Measurements from ENCODE around the gene PSAP.

PSAP gene

DNA sequence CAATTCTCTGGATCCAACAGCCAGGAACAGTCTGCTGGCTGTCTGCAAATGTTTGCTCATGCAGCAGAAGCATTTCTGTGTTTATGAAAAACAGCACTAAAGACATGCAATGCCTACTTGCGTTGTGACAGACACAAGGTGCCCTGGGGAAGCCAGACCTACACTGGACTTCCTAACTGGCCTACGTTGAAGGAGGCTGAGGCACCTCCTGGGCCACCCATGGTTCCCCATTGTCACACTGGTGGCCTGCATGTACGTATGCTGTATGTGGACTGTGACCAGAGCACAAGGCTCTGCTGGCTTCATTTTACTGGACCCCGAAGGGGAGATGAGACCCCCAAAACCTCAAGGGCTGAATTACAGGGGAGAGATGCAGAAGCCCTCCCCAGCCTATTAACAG, 27.7 kb downstream of the PSAP start:
- DNase-seq = no peak

DNA sequence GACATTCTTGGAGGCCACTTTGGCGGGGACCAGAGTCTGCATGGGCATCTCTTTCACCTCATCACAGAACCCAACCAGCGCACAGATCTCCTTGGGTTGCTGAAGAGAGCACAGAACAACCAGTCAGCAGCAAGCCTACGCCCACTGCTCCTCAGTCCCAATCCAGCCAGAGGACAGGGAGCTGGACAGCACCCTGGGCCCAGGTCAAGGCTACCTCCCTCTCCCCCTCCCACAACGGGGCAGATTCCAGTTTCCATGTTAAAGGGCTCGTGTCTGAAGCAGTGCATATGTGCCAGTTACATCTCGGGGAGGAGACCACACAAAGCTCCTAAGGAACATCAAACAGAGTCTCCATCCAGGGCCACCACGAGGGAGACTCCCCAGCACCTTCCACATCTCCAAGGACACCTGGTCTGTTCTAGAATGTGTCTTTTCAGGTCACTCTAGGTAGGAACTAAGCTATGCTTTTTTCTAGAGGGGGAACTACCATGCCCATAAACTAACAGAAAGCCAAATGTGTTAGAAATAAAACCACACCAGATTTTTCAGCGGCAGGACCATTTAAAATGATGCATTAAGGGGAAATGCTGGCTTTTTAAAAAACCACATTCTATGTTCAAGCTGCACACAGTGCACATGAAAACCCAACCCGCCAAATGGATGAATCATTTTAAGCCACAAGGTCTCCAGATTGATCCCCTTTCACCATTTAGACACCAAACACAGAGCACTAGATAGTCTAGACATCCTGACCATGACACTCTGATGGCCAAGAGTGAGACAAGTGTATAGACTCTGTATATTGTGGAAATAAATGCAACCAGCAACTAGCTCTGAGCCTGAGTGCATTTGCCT, 28.9 kb downstream of the PSAP start:
- DNase-seq = no peak

DNA sequence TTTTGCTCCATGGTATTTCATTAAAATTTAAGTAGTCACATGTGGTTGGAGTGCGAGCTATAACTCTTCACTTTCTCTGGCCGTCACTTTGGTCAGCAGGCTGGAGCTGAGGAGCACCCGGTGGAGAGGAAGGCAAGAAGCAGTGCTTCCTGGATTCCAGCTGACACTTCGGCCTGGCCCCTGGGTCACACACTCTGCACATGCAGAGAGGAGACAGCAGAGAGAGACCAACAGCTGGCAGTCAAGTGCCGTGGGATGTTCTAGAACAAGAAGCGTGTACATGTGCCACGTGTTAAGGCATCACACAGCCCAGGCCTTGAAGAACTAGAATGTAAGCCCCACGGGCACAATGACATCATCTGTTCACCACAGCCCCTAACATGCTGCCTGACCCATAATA, 30.1 kb downstream of the PSAP start:
- no peak for DNase-seq

DNA sequence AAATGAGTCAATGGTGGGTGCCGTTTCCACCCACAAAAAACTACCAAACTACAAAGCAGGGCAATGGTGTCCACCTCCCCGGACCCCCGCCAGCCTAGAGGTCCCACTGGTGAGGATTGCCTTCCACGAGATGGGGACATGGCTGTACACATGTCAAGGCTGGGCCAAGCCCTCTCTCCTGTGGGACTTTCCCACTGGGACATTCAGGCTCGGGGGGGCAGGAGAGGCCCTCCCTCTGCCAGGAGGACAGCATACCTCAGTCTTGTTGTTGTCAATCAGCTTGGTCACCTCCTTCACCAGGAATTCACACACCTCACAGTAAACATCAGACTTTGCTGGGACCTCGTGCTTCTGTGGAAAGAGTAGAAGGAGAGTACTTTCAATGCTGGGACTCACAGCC, 31.1 kb downstream of the PSAP start:
- DNase-seq = no peak

GRCh38 chr10:71819441-71819861, 31.6 kb downstream of the PSAP start:
- DNase-seq = no peak

DNA sequence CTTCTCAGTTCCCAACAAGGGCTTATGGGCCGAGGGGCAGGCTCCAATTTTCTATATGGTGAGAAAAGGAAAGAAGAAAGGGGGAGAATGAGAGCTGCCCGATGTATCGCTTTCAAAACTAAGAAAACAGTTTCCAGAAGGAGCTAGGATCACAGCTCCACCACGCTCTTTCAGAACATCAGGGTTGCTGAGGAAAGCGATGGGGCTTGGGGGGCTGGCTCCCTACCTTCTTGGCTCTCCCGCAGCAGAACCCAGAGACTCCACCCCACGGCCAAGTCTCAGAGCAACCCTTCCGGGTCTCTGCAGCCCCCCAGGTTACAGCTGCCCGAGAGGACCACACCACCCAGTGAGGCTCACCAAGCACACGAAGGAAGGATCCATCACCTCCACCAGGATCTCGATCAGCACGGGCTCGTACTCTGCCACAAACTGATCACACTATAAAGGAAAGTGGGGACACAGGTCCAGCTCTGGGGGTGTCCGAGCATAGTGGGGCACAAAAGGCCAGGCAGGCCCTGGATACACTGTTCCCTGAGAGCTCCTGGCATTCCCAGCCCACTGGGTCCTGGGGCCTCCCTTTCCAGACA, 32.3 kb downstream of the PSAP start:
- DNase-seq = no peak

DNA sequence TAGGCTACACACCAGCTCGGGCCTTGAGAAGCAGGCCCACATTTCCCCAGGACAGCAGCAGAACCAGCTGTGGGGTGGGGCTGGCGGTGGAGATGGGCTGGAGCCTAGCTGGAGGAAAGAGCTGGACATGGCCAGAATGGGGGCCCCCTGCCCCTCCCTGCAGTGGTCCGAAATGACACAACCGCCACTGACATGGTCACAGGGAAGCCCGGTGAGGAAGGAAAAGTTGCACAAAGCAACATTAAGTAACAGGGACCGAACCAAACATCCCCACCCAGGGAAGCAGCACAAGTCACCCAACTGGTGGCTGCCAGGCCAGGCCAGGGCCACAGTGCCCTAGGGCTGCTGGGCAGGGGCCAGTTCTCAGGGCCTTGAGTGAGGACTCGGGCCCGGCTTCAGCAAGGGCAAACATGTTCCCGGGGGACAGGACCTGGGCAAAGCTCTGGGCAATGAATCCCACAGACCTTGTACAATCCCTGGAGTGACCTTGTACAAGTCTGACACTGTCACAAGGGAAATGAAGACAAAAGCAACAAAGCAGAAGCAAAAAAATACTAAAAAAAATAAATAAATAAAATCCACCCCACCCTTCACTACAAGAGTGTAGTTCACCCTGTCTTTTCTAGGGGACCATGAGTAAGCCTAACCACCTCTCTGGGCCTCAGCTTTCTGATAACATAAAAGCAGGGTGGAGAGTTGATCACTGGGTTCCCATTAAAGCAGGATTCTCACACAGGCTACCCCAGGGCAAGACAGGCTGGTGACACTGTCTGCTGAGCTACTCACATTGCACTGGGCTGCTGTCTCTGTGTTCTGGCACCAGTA, 33.0 kb downstream of the PSAP start:
- DNase-seq = no peak

DNA sequence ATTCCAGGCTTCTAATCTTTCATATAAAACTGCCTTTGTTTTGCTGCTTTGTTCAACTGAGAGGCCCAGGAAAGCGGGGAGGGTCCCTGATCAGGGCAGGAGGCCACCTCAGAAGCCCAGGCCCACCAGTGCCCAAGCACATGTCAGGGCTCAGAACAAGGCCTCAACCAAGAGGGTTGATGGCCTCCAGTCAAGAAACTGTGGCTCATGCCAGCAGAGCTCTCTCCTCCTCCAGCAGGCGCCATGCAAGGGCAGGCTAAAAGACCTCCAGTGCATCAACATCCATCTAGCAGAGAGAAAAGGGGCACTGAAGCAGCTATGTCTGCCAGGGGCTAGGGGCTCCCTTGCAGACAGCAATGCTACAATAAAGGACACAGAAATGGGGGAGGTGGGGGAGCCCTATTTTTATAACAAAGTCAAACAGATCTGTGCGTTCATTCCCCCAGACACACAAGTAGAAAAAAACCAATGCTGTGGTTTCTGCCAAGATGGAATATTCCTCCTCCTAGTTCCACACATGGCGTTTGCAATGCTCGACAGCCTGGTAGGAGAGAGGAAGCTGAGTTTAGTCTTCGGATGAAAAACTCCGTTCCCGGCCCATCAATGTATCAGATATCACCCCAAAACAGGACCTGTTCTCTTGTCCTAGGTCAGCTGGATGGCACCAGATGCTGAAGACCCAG, 34.0 kb downstream of the PSAP start:
- DNase-seq = no peak

DNA sequence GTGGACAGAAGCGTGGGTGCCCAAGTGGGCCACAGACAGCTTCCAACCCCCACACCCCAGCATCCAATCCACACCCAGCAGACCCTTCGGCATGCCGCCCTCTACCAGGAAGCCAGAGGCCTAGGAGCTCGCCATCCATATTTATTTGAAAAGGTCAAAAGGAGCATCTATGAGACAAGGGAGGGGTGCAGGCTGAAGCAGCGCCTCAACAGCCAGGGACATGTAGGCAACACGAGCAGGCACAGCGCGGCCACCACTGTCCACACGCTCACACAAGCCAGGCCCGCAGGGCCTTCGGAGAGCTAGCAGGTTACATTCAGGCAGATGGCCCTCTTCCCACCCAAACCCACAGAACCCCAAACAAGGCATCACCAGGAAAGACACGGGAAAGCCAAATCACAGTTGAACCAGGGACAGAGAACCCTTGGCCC, 34.6 kb downstream of the PSAP start:
- no peak for DNase-seq

- no peak for DNase-seq
Observed at GRCh38 chr10:71815515-71816130, 35.4 kb downstream of the PSAP start.

DNA sequence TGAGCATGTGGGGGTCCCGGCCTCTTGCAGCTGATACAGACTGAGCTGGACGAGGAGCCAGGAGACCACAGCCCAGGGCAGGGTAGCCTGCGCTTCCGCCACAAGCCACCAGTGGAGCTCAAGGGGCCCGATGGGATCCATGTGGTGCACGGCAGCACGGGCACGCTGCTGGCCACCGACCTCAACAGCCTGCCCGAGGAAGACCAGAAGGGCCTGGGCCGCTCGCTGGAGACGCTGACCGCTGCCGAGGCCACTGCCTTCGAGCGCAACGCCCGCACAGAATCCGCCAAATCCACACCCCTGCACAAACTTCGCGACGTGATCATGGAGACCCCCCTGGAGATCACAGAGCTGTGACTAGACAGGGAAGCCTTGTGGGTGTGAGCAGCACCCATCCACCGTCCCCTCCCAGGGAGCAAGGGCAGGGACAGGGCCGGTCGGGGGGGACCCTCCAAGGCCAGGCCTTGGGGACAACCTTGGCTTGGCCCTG, 36.1 kb downstream of the PSAP start:
- no peak for DNase-seq

DNA sequence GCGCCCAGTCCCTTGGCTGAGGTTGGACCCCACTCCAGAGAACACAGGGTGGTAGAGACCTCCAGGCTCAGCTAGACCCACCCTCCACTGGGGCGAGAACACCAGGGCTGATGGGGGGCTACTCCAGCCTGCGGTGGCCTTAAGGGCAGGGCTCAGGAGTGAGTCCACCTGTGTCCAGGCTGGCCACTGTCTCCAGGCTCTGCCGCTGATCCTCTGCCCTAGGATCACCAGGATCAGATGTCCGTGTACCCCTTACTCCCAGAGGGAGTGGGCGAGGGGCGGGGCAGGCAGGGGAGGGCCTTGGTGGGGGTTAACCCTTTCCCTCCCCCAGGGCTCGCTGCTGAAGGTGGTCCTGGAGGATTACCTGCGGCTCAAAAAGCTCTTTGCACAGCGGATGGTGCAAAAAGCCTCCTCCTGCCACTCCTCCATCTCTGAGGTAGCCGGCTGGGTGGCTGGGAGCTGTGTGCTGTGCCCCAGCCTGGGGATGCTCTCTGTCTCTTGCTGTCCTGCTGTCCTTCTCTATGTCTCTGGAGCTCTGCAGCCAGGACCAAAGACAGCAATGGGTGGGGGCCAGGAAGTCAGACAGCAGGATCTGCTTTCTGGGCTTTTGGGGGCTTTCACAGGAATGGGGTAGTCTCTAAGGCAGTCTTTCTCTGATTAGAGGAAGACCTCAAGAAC, 38.0 kb downstream of the PSAP start:
- no peak for DNase-seq

DNA sequence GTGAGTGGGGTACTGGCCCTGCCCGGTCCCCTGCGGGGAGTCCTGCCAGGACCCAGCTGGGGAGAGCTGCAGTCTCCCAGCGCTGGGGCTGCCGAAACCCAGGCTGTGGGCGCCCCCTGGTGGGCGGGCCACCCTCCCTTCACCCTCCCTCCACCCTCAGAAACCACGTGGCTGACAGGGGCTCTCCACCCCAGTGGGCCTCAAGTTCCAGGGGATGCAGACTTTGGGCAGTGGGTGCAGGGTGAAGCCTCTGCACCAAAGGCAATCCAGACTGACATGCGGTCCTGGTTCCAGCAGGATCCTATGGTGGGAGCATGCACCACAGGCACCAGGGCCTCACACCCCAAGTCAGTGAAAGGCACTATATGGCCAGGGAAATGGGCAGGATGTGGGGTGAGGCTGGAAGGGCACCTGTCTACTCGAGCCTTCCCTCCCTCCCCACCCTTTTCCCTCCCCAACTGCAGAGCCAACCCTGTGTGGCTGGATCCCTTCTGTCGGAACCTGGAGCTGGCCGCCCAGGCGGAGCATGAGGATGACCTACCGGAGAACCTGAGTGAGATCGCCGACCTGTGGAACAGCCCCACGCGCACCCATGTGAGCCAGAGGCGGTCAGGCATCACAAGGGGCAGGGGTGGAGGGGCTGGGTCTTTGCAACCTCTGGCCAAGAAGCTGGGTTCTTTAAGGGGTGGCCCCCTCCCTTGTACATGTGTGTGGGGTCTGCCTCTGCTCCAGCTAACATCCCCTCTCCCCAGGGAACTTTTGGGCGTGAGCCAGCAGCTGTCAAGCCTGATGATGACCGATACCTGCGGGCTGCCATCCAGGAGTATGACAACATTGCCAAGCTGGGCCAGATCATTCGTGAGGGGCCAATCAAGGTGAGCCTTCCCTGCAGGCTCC, 38.8 kb downstream of the PSAP start:
- peak; percentile 31 for DNase-seq

DNA sequence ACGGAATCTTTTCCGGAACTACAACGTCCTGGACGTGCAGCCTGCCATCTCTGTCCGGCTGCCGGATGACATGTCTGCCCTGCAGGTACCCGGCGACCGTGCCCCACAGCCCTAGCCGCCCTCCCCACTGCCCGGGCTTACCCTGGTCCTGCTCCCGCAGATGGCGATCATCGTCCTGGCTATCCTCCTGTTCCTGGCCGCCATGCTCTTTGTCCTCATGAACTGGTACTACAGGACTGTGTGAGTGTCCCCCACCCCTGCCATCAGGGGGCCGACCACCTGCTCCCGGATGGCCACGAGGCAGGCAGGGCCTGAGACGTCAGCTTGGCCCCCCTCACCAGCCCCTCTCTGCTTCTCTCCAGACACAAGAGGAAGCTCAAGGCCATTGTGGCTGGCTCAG, 39.7 kb downstream of the PSAP start:
- DNase-seq = no peak

DNA sequence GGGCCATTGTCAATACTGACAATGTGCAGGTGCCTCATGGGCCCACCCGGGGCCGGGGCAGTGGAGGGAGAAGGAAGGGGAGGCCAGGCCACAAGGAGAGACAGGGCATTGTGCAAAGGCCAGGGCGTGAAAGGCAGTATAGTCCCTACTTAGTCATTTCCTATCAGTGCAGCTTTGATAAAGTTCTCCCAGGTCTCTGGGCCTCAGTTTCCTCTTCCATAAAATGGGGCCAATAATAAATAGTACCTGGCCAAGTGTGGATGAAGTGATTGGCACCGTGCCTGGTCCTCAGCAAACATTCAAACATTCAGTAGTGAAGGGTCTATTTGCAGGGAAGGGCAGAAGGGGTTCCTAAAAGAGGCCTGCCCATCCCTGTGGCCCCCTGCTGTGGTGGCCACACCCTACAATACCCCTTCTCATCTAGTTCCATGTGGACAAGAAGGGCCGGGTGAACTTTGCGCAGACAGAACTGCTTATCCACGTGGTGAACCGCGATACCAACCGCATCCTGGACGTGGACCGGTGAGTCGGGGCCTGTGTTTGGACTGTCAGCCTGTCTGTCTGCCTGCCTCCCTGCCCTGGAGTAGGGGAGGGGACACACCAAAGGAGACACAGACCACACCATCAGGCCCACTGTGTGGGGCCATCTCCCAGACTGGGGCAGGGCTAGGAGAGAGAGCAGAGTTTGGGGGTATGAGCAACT, 40.9 kb downstream of the PSAP start:
- DNase-seq = no peak

DNA sequence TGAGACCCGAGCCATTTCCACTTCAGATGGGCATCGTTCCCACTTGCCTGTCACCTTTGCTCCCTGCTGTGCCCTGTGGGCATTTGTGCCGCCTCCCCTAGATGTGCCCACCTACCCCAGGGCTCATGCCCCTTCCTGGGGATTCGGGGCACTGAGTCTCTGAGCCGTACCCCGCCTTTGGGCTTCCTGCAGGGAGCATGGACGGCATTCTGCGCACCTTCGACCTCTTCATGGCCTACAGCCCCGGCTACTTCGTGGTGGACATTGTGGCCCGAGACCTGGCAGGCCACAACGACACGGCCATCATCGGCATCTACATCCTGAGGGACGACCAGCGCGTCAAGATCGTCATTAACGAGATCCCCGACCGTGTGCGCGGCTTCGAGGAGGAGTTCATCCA, 41.4 kb downstream of the PSAP start:
- DNase-seq = no peak

DNA sequence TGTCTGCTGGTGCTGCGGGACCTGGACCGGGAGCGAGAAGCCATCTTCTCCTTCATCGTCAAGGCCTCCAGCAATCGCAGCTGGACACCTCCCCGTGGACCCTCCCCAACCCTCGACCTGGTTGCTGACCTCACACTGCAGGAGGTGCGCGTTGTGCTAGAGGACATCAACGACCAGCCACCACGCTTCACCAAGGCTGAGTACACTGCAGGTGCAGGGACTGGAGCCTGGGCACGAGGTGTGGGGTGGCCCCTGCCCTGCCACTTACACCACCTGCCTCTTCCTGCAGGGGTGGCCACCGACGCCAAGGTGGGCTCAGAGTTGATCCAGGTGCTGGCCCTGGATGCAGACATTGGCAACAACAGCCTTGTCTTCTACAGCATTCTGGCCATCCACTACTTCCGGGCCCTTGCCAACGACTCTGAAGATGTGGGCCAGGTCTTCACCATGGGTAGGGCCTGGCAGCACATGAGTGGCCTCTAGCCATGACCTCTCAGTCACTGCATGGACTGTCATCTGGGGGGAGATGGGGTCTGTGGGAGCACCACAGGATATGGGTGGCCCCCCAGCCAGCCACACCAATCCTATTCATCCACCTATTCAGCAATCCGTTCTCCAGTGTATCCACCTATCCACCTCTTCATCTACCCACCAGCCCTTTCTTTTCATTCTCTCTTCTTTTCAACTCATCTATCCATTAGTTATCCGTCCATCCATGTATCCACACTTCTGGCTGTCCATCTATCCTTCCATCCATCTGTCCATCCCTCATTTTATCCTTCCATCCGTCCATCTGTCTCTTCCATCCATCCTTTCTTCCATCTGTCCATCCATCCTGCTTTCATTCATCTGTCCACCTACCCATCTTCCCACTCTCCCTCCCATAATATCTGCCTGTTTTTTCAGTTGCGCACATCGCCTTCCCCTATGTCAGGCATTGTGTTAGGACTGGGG, 43.2 kb downstream of the PSAP start:
- no peak for DNase-seq

GRCh38 chr10:71806704-71807556, 44.1 kb downstream of the PSAP start:
- no peak for DNase-seq
